Suprapubic skin (tissue), 4 donors: ENCODE measurements around the gene GNA12.

Experiments
- CTCF ChIP-seq, 2 donors: fragments of 200-600 bp in 1 of 2; fragments of 450-650 bp in 1 of 2; sonication (generic) in 1 of 2; IDR thresholded peaks; one replicate each; pipeline ENCODE4 v1.5.1; 2016 to 2019; ENCODE audit warnings: antibody characterized with exemption in 2 of 2, mild to moderate bottlenecking in 1 of 2, moderate library complexity in 1 of 2
- EP300 ChIP-seq: sonication (generic); formaldehyde crosslinking; IDR thresholded peaks from one replicate; pipeline ENCODE4 v1.6.1; 2017; ENCODE audit warnings: antibody characterized with exemption
- POLR2A ChIP-seq, 2 donors: fragments of 450-650 bp; IDR thresholded peaks; one replicate each; pipeline ENCODE4 v1.6.1; 2017; ENCODE audit warnings: antibody characterized with exemption in 2 of 2, mild to moderate bottlenecking in 2 of 2, moderate library complexity in 2 of 2
- POLR2AphosphoS5 ChIP-seq, 3 donors: sonication (generic); formaldehyde crosslinking; IDR thresholded peaks; one replicate each; pipeline ENCODE4 v1.6.1; 2017; ENCODE audit warnings: antibody characterized with exemption in 3 of 3

GRCh38 chr7:2799253-2799652, 44.9 kb downstream of the GNA12 start:
- no peak for TF ChIP-seq CTCF (IDR thresholded peaks at IDR 0.05)
- no peak for TF ChIP-seq EP300
- no peak for TF ChIP-seq POLR2A (IDR thresholded peaks at IDR 0.05)
- TF ChIP-seq POLR2AphosphoS5 (IDR thresholded peaks at IDR 0.05) = no peak
